Neural cell (in vitro differentiated cells): ENCODE measurements around the gene C1orf167.

ENCODE experiments used
- EP300 ChIP-seq: fragments of 450-650 bp; conservative IDR thresholded peaks from 2 replicates; pipeline ENCODE4 v1.6.1; 2014; ENCODE audit warnings: antibody characterized with exemption, mild to moderate bottlenecking, moderate library complexity; ENCODE audit not compliant: poor library complexity, severe bottlenecking
- EZH2 ChIP-seq: fragments of 200-600, 300-800 bp; shearing (Covaris generic), sonication (generic); IDR thresholded peaks from 2 replicates; pipeline ENCODE4 v1.6.1; 2014; ENCODE audit warnings: antibody characterized with exemption, low read length, borderline replicate concordance, mild to moderate bottlenecking; ENCODE audit not compliant: insufficient read depth, poor library complexity, severe bottlenecking
- MXI1 ChIP-seq: fragments of 450-650 bp; conservative IDR thresholded peaks from 2 replicates; pipeline ENCODE4 v1.6.1; 2014; ENCODE audit warnings: antibody characterized with exemption, mild to moderate bottlenecking; ENCODE audit not compliant: poor library complexity, severe bottlenecking
- POLR2AphosphoS5 ChIP-seq: IDR thresholded peaks from 2 replicates; pipeline ENCODE4 v1.6.1; 2012
- RAD21 ChIP-seq: fragments of 450-650 bp; conservative IDR thresholded peaks from 2 replicates; pipeline ENCODE4 v1.6.1; 2014; ENCODE audit warnings: antibody characterized with exemption, mild to moderate bottlenecking, moderate library complexity
- SMC3 ChIP-seq: fragments of 450-650 bp; conservative IDR thresholded peaks from 2 replicates; pipeline ENCODE4 v1.6.1; 2014; ENCODE audit warnings: antibody characterized with exemption, mild to moderate bottlenecking, moderate library complexity; ENCODE audit not compliant: poor library complexity
- TAF1 ChIP-seq: IDR thresholded peaks from 2 replicates; pipeline ENCODE4 v1.6.1; 2012; ENCODE audit warnings: low read depth
- TF ChIP-seq, protein P1 (sequence below): IDR thresholded peaks from 2 replicates; pipeline ENCODE4 v1.6.1; 2012; ENCODE audit warnings: borderline replicate concordance
- TF ChIP-seq, protein P2 (sequence below): fragments of 450-650 bp; IDR thresholded peaks from 2 replicates; pipeline ENCODE4 v1.5.1; 2014; ENCODE audit warnings: antibody characterized with exemption, mild to moderate bottlenecking, moderate library complexity; ENCODE audit not compliant: poor library complexity, severe bottlenecking

DNA sequence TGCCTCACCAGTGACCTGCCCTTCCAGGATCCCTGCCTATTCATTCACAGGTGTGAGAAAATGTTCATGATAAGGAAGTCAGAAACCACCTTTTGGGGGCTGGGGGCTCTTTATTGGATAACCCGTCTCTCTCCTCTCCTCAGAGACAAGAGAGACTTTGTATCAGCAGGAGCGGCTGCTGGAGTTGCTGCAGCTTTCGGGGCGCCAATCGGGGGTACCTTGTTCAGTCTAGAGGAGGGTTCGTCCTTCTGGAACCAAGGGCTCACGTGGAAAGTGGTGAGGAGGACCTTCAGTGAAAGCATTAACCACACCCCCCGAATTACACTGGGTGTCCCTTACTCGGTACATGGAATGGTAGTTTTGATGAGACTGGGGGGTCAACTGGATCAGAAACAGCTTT, 65.0 kb downstream of the C1orf167 start:
- TF ChIP-seq, protein P1, sequence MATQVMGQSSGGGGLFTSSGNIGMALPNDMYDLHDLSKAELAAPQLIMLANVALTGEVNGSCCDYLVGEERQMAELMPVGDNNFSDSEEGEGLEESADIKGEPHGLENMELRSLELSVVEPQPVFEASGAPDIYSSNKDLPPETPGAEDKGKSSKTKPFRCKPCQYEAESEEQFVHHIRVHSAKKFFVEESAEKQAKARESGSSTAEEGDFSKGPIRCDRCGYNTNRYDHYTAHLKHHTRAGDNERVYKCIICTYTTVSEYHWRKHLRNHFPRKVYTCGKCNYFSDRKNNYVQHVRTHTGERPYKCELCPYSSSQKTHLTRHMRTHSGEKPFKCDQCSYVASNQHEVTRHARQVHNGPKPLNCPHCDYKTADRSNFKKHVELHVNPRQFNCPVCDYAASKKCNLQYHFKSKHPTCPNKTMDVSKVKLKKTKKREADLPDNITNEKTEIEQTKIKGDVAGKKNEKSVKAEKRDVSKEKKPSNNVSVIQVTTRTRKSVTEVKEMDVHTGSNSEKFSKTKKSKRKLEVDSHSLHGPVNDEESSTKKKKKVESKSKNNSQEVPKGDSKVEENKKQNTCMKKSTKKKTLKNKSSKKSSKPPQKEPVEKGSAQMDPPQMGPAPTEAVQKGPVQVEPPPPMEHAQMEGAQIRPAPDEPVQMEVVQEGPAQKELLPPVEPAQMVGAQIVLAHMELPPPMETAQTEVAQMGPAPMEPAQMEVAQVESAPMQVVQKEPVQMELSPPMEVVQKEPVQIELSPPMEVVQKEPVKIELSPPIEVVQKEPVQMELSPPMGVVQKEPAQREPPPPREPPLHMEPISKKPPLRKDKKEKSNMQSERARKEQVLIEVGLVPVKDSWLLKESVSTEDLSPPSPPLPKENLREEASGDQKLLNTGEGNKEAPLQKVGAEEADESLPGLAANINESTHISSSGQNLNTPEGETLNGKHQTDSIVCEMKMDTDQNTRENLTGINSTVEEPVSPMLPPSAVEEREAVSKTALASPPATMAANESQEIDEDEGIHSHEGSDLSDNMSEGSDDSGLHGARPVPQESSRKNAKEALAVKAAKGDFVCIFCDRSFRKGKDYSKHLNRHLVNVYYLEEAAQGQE = no peak
- no peak for TF ChIP-seq EP300
- TF ChIP-seq, protein P2, sequence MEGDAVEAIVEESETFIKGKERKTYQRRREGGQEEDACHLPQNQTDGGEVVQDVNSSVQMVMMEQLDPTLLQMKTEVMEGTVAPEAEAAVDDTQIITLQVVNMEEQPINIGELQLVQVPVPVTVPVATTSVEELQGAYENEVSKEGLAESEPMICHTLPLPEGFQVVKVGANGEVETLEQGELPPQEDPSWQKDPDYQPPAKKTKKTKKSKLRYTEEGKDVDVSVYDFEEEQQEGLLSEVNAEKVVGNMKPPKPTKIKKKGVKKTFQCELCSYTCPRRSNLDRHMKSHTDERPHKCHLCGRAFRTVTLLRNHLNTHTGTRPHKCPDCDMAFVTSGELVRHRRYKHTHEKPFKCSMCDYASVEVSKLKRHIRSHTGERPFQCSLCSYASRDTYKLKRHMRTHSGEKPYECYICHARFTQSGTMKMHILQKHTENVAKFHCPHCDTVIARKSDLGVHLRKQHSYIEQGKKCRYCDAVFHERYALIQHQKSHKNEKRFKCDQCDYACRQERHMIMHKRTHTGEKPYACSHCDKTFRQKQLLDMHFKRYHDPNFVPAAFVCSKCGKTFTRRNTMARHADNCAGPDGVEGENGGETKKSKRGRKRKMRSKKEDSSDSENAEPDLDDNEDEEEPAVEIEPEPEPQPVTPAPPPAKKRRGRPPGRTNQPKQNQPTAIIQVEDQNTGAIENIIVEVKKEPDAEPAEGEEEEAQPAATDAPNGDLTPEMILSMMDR = no peak
- TF ChIP-seq POLR2AphosphoS5 = no peak
- TF ChIP-seq EZH2 = no peak
- TF ChIP-seq TAF1 = no peak
- no peak for TF ChIP-seq RAD21
- no peak for TF ChIP-seq MXI1
- no peak for TF ChIP-seq SMC3
